Uterus (tissue), 4 donors: Measurements from ENCODE around the gene HNRNPM. TPM values are rescaled to one million over a fixed set of nuclear protein-coding genes. Genes with fewer than 3 reads are reported as not detected.

Source experiments
- DNase-seq, 2 donors: peaks; one replicate each; pipeline ENCODE4 v3.0.0-alpha.2; 2019 to 2020
- H3K27ac ChIP-seq, 2 donors: fragments of 200-600 bp; sonication (generic); 1 replicate in 1 of 2; 2 replicates in 1 of 2; pipeline ENCODE4 v1.5.1; 2016 to 2018
- H3K27me3 ChIP-seq, 2 donors: fragments of 200-600 bp; sonication (generic); one replicate each; pipeline ENCODE4 v1.5.1; 2018 to 2019; ENCODE audit warnings: control low read depth in 1 of 2
- H3K36me3 ChIP-seq, 2 donors: fragments of 200-600 bp; sonication (generic); one replicate each; pipeline ENCODE4 v1.5.1; 2019; ENCODE audit warnings: control low read depth in 1 of 2
- H3K4me1 ChIP-seq, 2 donors: fragments of 200-600 bp; sonication (generic); one replicate each; pipeline ENCODE4 v1.5.1; 2018 to 2019; ENCODE audit warnings: control low read depth in 1 of 2
- H3K4me3 ChIP-seq, 2 donors: fragments of 200-600 bp; sonication (generic); 1 replicate in 1 of 2; 2 replicates in 1 of 2; pipeline ENCODE4 v1.5.1; 2018 to 2019; ENCODE audit warnings: mild to moderate bottlenecking in 1 of 2
- H3K9me3 ChIP-seq, 2 donors: fragments of 200-600 bp; sonication (generic); one replicate each; pipeline ENCODE4 v1.5.1; 2019; ENCODE audit warnings: control low read depth in 1 of 2
- POLR2A ChIP-seq, 2 donors: fragments of 450-650 bp; IDR thresholded peaks; one replicate each; pipeline ENCODE4 v1.6.1; 2016; ENCODE audit warnings: antibody characterized with exemption in 2 of 2, mild to moderate bottlenecking in 1 of 2, moderate library complexity in 1 of 2
- intact Hi-C: fragments of 100-400 bp; cut with DNase I; formaldehyde crosslinking; loops from one replicate; pipeline ENCODE4 v1.15.1; 2023; ENCODE audit warnings: low total_unique reads
- total RNA-seq, 4 donors: library from RNA; depleted of rRNA in 3 of 4; stranded (reverse); fragments of >200 nt in 3 of 4; gene quantifications; one replicate each; pipeline versions ENCODE4 v1.1.0 to v1.2.4, GENCODE V29; 2014 to 2023
- TF ChIP-seq, protein P1 (sequence below), 4 experiments: fragments of 200-600 bp in 2 of 4; fragments of 450-650 bp in 2 of 4; sonication (generic) in 2 of 4; IDR thresholded peaks; one replicate each; pipeline ENCODE4 v1.5.1; 2016 to 2019; ENCODE audit warnings: antibody characterized with exemption in 4 of 4, mild to moderate bottlenecking in 2 of 4, moderate library complexity in 1 of 4
- donor health status: DM: yes; HTN: yes; CAD: no.

The HNRNPM gene
- total RNA-seq, 4 donors from 2014 or later = 50.3 to 186 (median 98.5) TPM

DNA sequence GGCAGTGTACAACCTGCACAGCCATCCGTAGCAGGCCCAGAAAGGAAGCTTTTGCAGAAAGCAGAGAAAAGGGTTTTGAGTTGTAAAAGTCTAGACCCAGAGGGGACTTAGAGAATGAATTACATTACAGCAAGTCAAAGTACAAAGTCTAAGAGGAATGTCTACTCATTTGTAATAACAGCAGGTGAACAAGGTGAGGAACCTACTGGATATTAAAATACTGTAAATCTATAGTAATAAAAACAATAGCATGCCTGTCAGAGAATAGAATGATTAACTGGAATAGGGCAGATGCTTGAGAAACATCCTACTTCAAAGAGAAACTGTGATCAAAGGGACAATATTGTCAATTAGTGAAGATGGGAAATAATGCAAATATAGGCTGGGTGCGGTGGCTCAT is 87.5 kb downstream of the HNRNPM start:
- TF ChIP-seq, protein P1, sequence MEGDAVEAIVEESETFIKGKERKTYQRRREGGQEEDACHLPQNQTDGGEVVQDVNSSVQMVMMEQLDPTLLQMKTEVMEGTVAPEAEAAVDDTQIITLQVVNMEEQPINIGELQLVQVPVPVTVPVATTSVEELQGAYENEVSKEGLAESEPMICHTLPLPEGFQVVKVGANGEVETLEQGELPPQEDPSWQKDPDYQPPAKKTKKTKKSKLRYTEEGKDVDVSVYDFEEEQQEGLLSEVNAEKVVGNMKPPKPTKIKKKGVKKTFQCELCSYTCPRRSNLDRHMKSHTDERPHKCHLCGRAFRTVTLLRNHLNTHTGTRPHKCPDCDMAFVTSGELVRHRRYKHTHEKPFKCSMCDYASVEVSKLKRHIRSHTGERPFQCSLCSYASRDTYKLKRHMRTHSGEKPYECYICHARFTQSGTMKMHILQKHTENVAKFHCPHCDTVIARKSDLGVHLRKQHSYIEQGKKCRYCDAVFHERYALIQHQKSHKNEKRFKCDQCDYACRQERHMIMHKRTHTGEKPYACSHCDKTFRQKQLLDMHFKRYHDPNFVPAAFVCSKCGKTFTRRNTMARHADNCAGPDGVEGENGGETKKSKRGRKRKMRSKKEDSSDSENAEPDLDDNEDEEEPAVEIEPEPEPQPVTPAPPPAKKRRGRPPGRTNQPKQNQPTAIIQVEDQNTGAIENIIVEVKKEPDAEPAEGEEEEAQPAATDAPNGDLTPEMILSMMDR (IDR thresholded peaks at IDR 0.05) = no peak
- TF ChIP-seq POLR2A (IDR thresholded peaks at IDR 0.05) = no peak
- Histone ChIP-seq H3K27me3 (no peaks in the 10 kb centered on the region), H3K27ac (no peak overlapping the region), H3K36me3 (no peaks in the 10 kb centered on the region), H3K9me3 (no peaks in the 10 kb centered on the region), H3K4me3 (no peak overlapping the region), H3K4me1 (no peaks in the 10 kb centered on the region)
- no peak for DNase-seq
- intact Hi-C loops = no loop called here

DNA sequence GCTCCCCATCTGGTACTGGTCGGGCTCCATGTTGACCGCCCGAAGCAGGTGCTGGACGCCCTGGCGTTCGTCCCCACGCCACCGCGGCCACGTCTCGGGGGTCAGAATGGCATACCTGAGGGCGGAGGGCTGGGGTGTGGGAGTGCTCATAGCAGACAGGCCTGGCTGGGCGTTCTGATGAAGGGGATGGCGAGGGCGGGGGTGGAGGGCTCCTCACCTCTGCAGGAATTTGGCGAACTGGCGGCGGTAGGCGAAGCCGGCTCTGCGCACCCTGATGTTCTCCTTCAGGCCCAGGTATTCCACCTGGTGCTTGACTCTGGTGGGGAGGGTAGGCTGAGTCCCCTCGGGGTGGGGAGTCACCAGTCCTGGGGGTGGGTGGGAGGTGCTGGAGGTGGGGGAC is 91.5 kb downstream of the HNRNPM start:
- no peak for TF ChIP-seq POLR2A (IDR thresholded peaks at IDR 0.05)
- TF ChIP-seq, protein P1 (IDR thresholded peaks at IDR 0.05) = no peak
- H3K27me3 ChIP-seq = no peaks in the 10 kb centered on the region
- H3K4me3 ChIP-seq = no peak overlapping the region
- H3K36me3 ChIP-seq = no peaks in the 10 kb centered on the region
- intact Hi-C loops = no loop called here
- no peak overlapping the region for H3K27ac ChIP-seq
- DNase-seq = no peak
- no peaks in the 10 kb centered on the region for H3K9me3 ChIP-seq
- H3K4me1 ChIP-seq = no peaks in the 10 kb centered on the region

DNA sequence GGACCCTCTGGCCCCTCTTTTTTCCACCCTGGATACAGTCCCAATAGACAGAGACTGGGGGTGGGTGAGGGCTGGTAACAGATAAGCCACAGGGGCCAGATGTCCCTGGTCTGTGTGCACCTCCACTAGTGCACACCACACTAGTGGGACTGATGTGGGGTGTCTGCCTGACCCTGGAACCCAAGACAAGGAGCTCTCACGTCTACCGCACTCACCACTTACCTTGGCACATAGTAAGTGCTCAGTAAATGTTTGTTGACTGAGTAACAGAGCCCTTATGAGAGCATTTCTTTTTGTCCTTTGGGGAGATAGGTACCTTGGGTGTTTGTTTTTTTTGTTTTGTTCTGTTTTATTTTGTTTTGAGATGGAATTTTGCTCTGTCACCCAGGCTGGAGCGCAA is 92.3 kb downstream of the HNRNPM start:
- Histone ChIP-seq H3K27me3 (no peaks in the 10 kb centered on the region), H3K9me3 (no peaks in the 10 kb centered on the region), H3K36me3 (no peaks in the 10 kb centered on the region), H3K27ac (no peak overlapping the region), H3K4me3 (no peak overlapping the region), H3K4me1 (no peaks in the 10 kb centered on the region)
- DNase-seq = no peak
- TF ChIP-seq, protein P1 (IDR thresholded peaks at IDR 0.05) = no peak
- no peak for TF ChIP-seq POLR2A (IDR thresholded peaks at IDR 0.05)
- intact Hi-C loops = no loop called here

Other genes starting within 250 kb of the HNRNPM start
- 10 to 100 TPM; 37.1 to 60.8 (median 38.7) TPM for gene CERS4, start 235.6 kb upstream of the HNRNPM start, total RNA-seq
- gene CD320, start 136.6 kb upstream of the HNRNPM start, total RNA-seq = 10 to 100 TPM; 15.0 to 72.0 (median 26.2) TPM
- gene NDUFA7, start 123.6 kb upstream of the HNRNPM start, total RNA-seq = 10 to 100 TPM in 1 of 4 donors, 1 to 10 TPM in 2, not detected in 1; 6.9 to 25.9 (median 8.8) TPM
- gene RPS28, start 123.5 kb upstream of the HNRNPM start, total RNA-seq = 1,000 to 10,000 TPM in 1 of 4 donors, 100 to 1,000 TPM in 2, 10 to 100 TPM in 1; 44.1 to 1,410 (median 360) TPM
- 10 to 100 TPM in 3 of 4 donors, 1 to 10 TPM in 1; 4.1 to 36.6 (median 24.8) TPM for gene KANK3, start 101.7 kb upstream of the HNRNPM start, total RNA-seq
- 10 to 100 TPM in 3 of 4 donors, under 1 TPM in 1; 0.76 to 21.2 (median 13.5) TPM for gene ANGPTL4, start 80.8 kb upstream of the HNRNPM start, total RNA-seq
- 10 to 100 TPM; 17.4 to 95.8 (median 60.1) TPM for gene RAB11B, start 54.6 kb upstream of the HNRNPM start, total RNA-seq
- gene MARCHF2, start 31.7 kb upstream of the HNRNPM start, total RNA-seq = 100 to 1,000 TPM in 1 of 4 donors, 10 to 100 TPM in 3; 44.1 to 161 (median 62.8) TPM
- gene PRAM1, start 57.7 kb downstream of the HNRNPM start, total RNA-seq = 1 to 10 TPM in 1 of 4 donors, under 1 TPM in 1, not detected in 2; 0.97 to 3.0 TPM
- gene ZNF414, start 69.2 kb downstream of the HNRNPM start, total RNA-seq = 100 to 1,000 TPM in 1 of 4 donors, 10 to 100 TPM in 3; 11.6 to 275 (median 24.4) TPM
- gene MYO1F, start 132.5 kb downstream of the HNRNPM start, total RNA-seq = 10 to 100 TPM in 1 of 4 donors, 1 to 10 TPM in 3; 4.1 to 45.9 (median 7.5) TPM
- 10 to 100 TPM; 13.2 to 70.4 (median 52.7) TPM for gene ADAMTS10, start 165.7 kb downstream of the HNRNPM start, total RNA-seq
- gene NFILZ, start 185.7 kb downstream of the HNRNPM start, total RNA-seq = not detected